Astrocyte of the hippocampus (primary cell): Measurements from ENCODE around the gene SRM.
"Not testable (repeated sequence)": the region's sequence is repeated elsewhere in the genome, so short reads cannot be mapped to it uniquely, and the experiment has no call there.

Experiments used
- DNase-seq: peaks from one replicate; pipeline ENCODE4 v3.0.0; 2011; ENCODE audit warnings: low read depth, low spot score

Gene SRM

GRCh38 chr1:11019358-11019757, 40.5 kb downstream of the SRM start:
- DNase-seq, result not testable (repeated sequence)

GRCh38 chr1:11013160-11013531, 46.7 kb downstream of the SRM start:
- no peak for DNase-seq

GRCh38 chr1:11012260-11013159, 47.3 kb downstream of the SRM start, which contains the start of gene TARDBP:
Gene TARDBP, plus strand, starts transcription at chr1:11012654. Its CDS starts 1,074 bp downstream, at chr1:11013728.
- peak; percentile 96 for DNase-seq
